Lung (tissue), 12 donors: Measurements from ENCODE around the gene WDSUB1. TPM values are rescaled to one million over a fixed set of nuclear protein-coding genes. Genes with fewer than 3 reads are reported as not detected.
A peak's percentile ranks its signal among the peaks of the same experiment; 100 is the strongest.

Experiments used
- ATAC-seq: fragments of 200-7000 bp; cut with Tn5 transposase; one replicate; pipeline ENCODE4 v1.9.1; 2020; ENCODE audit warnings: moderate number of reproducible peaks; ENCODE audit not compliant: insufficient read depth, low FRiP score
- DNase-seq, 3 donors: peaks; one replicate each; pipeline ENCODE4 v3.0.0-alpha.2; 2013 to 2017
- H3K27ac ChIP-seq, 2 donors: one replicate each; pipeline ENCODE4 v1.5.1; 2013; ENCODE audit warnings: mild to moderate bottlenecking in 2 of 2, moderate library complexity in 2 of 2, control low read depth in 1 of 2, inconsistent platforms in 1 of 2, low read depth in 1 of 2, low read length in 1 of 2
- H3K27me3 ChIP-seq, 3 donors: one replicate each; pipeline ENCODE4 v1.5.1; 2013; ENCODE audit warnings: low read length in 2 of 3; ENCODE audit not compliant: control insufficient read depth in 3 of 3, insufficient read depth in 3 of 3
- H3K36me3 ChIP-seq, 4 donors: one replicate each; pipeline ENCODE4 v1.5.1; 2013; ENCODE audit warnings: low read length in 4 of 4, mild to moderate bottlenecking in 1 of 4, moderate library complexity in 1 of 4; ENCODE audit not compliant: control insufficient read depth in 4 of 4, insufficient read depth in 4 of 4
- H3K4me1 ChIP-seq, 5 donors: one replicate each; pipeline ENCODE4 v1.5.1; 2013; ENCODE audit warnings: low read length in 5 of 5, mild to moderate bottlenecking in 2 of 5, moderate library complexity in 1 of 5; ENCODE audit not compliant: control insufficient read depth in 5 of 5, insufficient read depth in 5 of 5
- H3K4me3 ChIP-seq: one replicate; pipeline ENCODE4 v1.5.1; 2013; ENCODE audit warnings: mild to moderate bottlenecking, control low read depth, moderate library complexity
- H3K9ac ChIP-seq, 2 donors: one replicate each; pipeline ENCODE4 v1.5.1; 2013; ENCODE audit warnings: low read length in 2 of 2, control low read depth in 1 of 2; ENCODE audit not compliant: insufficient read depth in 1 of 2
- H3K9me3 ChIP-seq, 4 donors: one replicate each; pipeline ENCODE4 v1.5.1; 2013; ENCODE audit warnings: low read length in 3 of 4, mild to moderate bottlenecking in 1 of 4, moderate library complexity in 1 of 4; ENCODE audit not compliant: control insufficient read depth in 4 of 4, insufficient read depth in 3 of 4
- CTCF ChIP-seq: IDR thresholded peaks from 2 replicates; pipeline ENCODE4 v1.5.1; 2012; ENCODE audit warnings: mild to moderate bottlenecking; ENCODE audit errors: control extremely low read depth, extremely low read depth
- WGBS, 2 donors: extraction: QIAGEN DNeasy Blood & Tissue Kit; methylation state at CpG; one replicate each; pipeline ENCODE4 v1.1.7; 2013; 5-methylcytosine and 5-hydroxymethylcytosine counted together
- polyA plus RNA-seq, 2 donors: library from polyadenylated mRNA; stranded (reverse); fragments of 200-250 nt; gene quantifications; one replicate each; pipeline ENCODE4 v1.2.1, GENCODE V29; 2013
- total RNA-seq, 2 donors: library from RNA; depleted of rRNA in 1 of 2; stranded (reverse); fragments of >200 nt in 1 of 2; gene quantifications; one replicate each; pipeline ENCODE4 v1.2.1, GENCODE V29; 2014 to 2021
- donor health status: control.
- donor health status: control.
- donor health status: Bipolar disorder and iron deficiency.
- donor health status: healthy.
- donor health status: DM: yes; HTN: yes; CAD: no.

WDSUB1 gene
- total and polyA plus RNA-seq, 4 donors = 7.7 to 18.3 (median 9.8) TPM

- H3K27me3 ChIP-seq = no peaks in the 10 kb centered on the region
- no peak overlapping the region for H3K9ac ChIP-seq
- ATAC-seq = no peak
- H3K36me3 ChIP-seq = peaks cover 0 to 14% (median 4%) of the 10 kb centered on the region in 4 donors
- no peak overlapping the region for H3K27ac ChIP-seq
- H3K4me1 ChIP-seq = peaks cover 0 to 6% (median 2%) of the 10 kb centered on the region in 5 donors
- WGBS, 2 donors = 93 to 97% methylated on average over 4 of the region's 4 CpGs
- no peak for TF ChIP-seq CTCF
- no peak for DNase-seq
- peaks cover 0 to 2% (median 0%) of the 10 kb centered on the region in 4 donors for H3K9me3 ChIP-seq
- no peak overlapping the region for H3K4me3 ChIP-seq
Measured at GRCh38 chr2:159252905-159253304, 33.6 kb downstream of the WDSUB1 start.

GRCh38 chr2:159251296-159252173, 35.0 kb downstream of the WDSUB1 start:
- Histone ChIP-seq H3K9ac (no peak overlapping the region), H3K27me3 (no peaks in the 10 kb centered on the region), H3K4me3 (no peak overlapping the region), H3K36me3 (peaks cover 0 to 16% (median 7%) of the 10 kb centered on the region in 4 donors), H3K27ac (no peak overlapping the region), H3K9me3 (peaks cover 0 to 2% (median 0%) of the 10 kb centered on the region in 4 donors), H3K4me1 (peaks cover 0 to 6% (median 2%) of the 10 kb centered on the region in 5 donors)
- ATAC-seq = no peak
- 68 to 83% methylated on average over 12 of the region's 12 CpGs for WGBS, 2 donors
- no peak for DNase-seq
- no peak for TF ChIP-seq CTCF

GRCh38 chr2:159249990-159250715, 36.4 kb downstream of the WDSUB1 start:
- TF ChIP-seq CTCF = no peak

More at GRCh38 chr2:159249990-159250715, 36.4 kb downstream of the WDSUB1 start:
- 21 to 26% methylated on average over 7 of the region's 7 CpGs for WGBS, 2 donors
- Histone ChIP-seq H3K9ac (peak overlapping the region in 1 of 2 donors; percentile 42), H3K27ac (peak overlapping the region; percentile 69 to 74), H3K4me1 (peaks cover 0 to 6% (median 0%) of the 10 kb centered on the region in 5 donors), H3K36me3 (peaks cover 0 to 23% (median 10%) of the 10 kb centered on the region in 4 donors), H3K9me3 (peaks cover 0 to 2% (median 0%) of the 10 kb centered on the region in 4 donors), H3K27me3 (no peaks in the 10 kb centered on the region), H3K4me3 (no peak overlapping the region)
- ATAC-seq (peak; percentile 82), DNase-seq (peak in 2 of 3 donors; percentile 38 to 61)
